GM12878 (cell line): Measurements from ENCODE around the gene SAMHD1. TPM values are rescaled to one million over a fixed set of nuclear protein-coding genes. Genes with fewer than 3 reads are reported as not detected.

Source experiments
- BACH1 ChIP-seq: fragments of 450-650 bp; IDR thresholded peaks from 2 replicates; pipeline ENCODE4 v1.6.1; 2017; ENCODE audit warnings: mild to moderate bottlenecking, borderline replicate concordance
- BMI1 ChIP-seq: fragments of 450-650 bp; IDR thresholded peaks from 2 replicates; pipeline ENCODE4 v1.6.1; 2016; ENCODE audit warnings: mild to moderate bottlenecking, moderate library complexity, borderline replicate concordance
- CEBPB ChIP-seq, 2 experiments: fragments of 150-350 bp in 1 of 2; IDR thresholded peaks; 2 replicates each; pipeline ENCODE4 v1.6.1; 2012 to 2014; ENCODE audit warnings: low read depth in 2 of 2, low read length in 2 of 2, borderline replicate concordance in 1 of 2, inconsistent platforms in 1 of 2
- CHD2 ChIP-seq: IDR thresholded peaks from 2 replicates; pipeline ENCODE4 v1.6.1; 2011; ENCODE audit warnings: low read depth, low read length, improper control_type of control experiment, borderline replicate concordance
- CTCF ChIP-seq, 3 experiments: IDR thresholded peaks in 2 of 3; conservative IDR thresholded peaks in 1 of 3; 2 replicates each; pipeline ENCODE4 v1.5.1; 2011; ENCODE audit warnings: low read depth in 3 of 3, low read length in 3 of 3, mild to moderate bottlenecking in 3 of 3, control low read depth in 2 of 3, moderate library complexity in 2 of 3, inconsistent platforms in 1 of 3, mixed read lengths in 1 of 3; ENCODE audit not compliant: control insufficient read depth in 2 of 3, insufficient read depth in 1 of 3; ENCODE audit errors: extremely low read depth in 1 of 3
- EED ChIP-seq: sonication (generic); IDR thresholded peaks from 2 replicates; pipeline ENCODE4 v1.6.1; 2016; ENCODE audit warnings: antibody characterized with exemption, low read depth
- ELK1 ChIP-seq: IDR thresholded peaks from 2 replicates; pipeline ENCODE4 v1.6.1; 2012; ENCODE audit warnings: low read depth, low read length, improper control_type of control experiment
- EZH2 ChIP-seq: IDR thresholded peaks from 2 replicates; pipeline ENCODE4 v1.6.1; 2012; ENCODE audit warnings: low read depth, mild to moderate bottlenecking, control low read depth, inconsistent platforms, low read length, borderline replicate concordance; ENCODE audit not compliant: control insufficient read depth
- FOXM1 ChIP-seq: IDR thresholded peaks from 2 replicates; pipeline ENCODE4 v1.6.1; 2012; ENCODE audit warnings: low read depth, mild to moderate bottlenecking, inconsistent platforms, low read length, moderate library complexity
- HCFC1 ChIP-seq: fragments of 150-350 bp; IDR thresholded peaks from 2 replicates; pipeline ENCODE4 v1.6.1; 2014; ENCODE audit warnings: low read length
- IRF4 ChIP-seq: IDR thresholded peaks from 2 replicates; pipeline ENCODE4 v1.6.1; 2011; ENCODE audit warnings: low read depth, low read length
- JUNB ChIP-seq: IDR thresholded peaks from 2 replicates; pipeline ENCODE4 v1.6.1; 2016; ENCODE audit warnings: antibody characterized with exemption, mild to moderate bottlenecking
- POLR2AphosphoS5 ChIP-seq: IDR thresholded peaks from 2 replicates; pipeline ENCODE4 v1.6.1; 2011; ENCODE audit warnings: mild to moderate bottlenecking, low read length, inconsistent platforms
- RB1 ChIP-seq: fragments of 450-650 bp; formaldehyde crosslinking; IDR thresholded peaks from 2 replicates; pipeline ENCODE4 v1.6.1; 2017; ENCODE audit warnings: mild to moderate bottlenecking, borderline replicate concordance
- RCOR1 ChIP-seq: conservative IDR thresholded peaks from 2 replicates; pipeline ENCODE4 v1.6.1; 2012; ENCODE audit warnings: low read depth, low read length, improper control_type of control experiment
- RELA ChIP-seq: fragments of 450-650 bp; IDR thresholded peaks from 2 replicates; pipeline ENCODE4 v1.8.0; 2014; ENCODE audit warnings: borderline replicate concordance; ENCODE audit not compliant: partially characterized antibody
- RUNX3 ChIP-seq: IDR thresholded peaks from 2 replicates; pipeline ENCODE4 v1.6.1; 2012; ENCODE audit warnings: low read length, inconsistent platforms
- SMAD1 ChIP-seq: fragments of 450-650 bp; IDR thresholded peaks from 2 replicates; pipeline ENCODE4 v1.6.1; 2018; ENCODE audit warnings: mild to moderate bottlenecking, low read depth; ENCODE audit not compliant: partially characterized antibody
- SPI1 ChIP-seq: IDR thresholded peaks from 2 replicates; pipeline ENCODE4 v1.6.1; 2011; ENCODE audit warnings: low read depth, mild to moderate bottlenecking, low read length, moderate library complexity, borderline replicate concordance; ENCODE audit not compliant: insufficient read depth
- WRNIP1 ChIP-seq: IDR thresholded peaks from 2 replicates; pipeline ENCODE4 v1.6.1; 2011; ENCODE audit warnings: low read depth, low read length, improper control_type of control experiment, borderline replicate concordance
- polyA plus RNA-seq, 11 experiments: library from polyadenylated mRNA; depleted of rRNA in 4 of 11; unstranded in 6 of 11; stranded (reverse) in 5 of 11; fragments of >200 nt; fragmentation: Nextera tagmentation in 4 of 11; fragmentation: Illumina TruSeq in 1 of 11; extraction: Ambion mirVana in 4 of 11; extraction: Trizol in 1 of 11; gene quantifications; 1 replicate in 1 of 11; 2 replicates in 10 of 11; pipeline versions ENCODE4 v1.2.1 to v1.2.3, GENCODE V29; 2011 to 2016; ENCODE audit warnings: inconsistent platforms in 2 of 11, missing spikeins in 2 of 11, low read depth in 1 of 11
- total RNA-seq, 4 experiments: library from RNA; depleted of rRNA in 3 of 4; stranded (reverse); fragments of >200 nt in 3 of 4; fragmentation: Illumina TruSeq in 1 of 4; extraction: Trizol in 1 of 4; gene quantifications; 2 replicates each; pipeline versions ENCODE4 v1.2.1 to v1.2.3, GENCODE V29; 2013 to 2021
- TF ChIP-seq, protein P1 (sequence below): fragments of 450-650 bp; formaldehyde crosslinking; IDR thresholded peaks from 2 replicates; pipeline ENCODE4 v1.4.0; 2022; ENCODE audit warnings: mild to moderate bottlenecking, moderate library complexity
- TF ChIP-seq, protein P2 (sequence below): fragments of 450-650 bp; IDR thresholded peaks from 2 replicates; pipeline ENCODE4 v1.6.1; 2017; ENCODE audit warnings: mild to moderate bottlenecking, low read depth, inconsistent platforms; ENCODE audit not compliant: poor library complexity, severe bottlenecking

SAMHD1 gene
- total and polyA plus RNA-seq, 10 of the 15 experiments (the other 5 are each of a cell fraction or from before 2014, with no cell fraction given) = 20.5 to 47.9 (median 38.8) TPM

- TF ChIP-seq, protein P1, sequence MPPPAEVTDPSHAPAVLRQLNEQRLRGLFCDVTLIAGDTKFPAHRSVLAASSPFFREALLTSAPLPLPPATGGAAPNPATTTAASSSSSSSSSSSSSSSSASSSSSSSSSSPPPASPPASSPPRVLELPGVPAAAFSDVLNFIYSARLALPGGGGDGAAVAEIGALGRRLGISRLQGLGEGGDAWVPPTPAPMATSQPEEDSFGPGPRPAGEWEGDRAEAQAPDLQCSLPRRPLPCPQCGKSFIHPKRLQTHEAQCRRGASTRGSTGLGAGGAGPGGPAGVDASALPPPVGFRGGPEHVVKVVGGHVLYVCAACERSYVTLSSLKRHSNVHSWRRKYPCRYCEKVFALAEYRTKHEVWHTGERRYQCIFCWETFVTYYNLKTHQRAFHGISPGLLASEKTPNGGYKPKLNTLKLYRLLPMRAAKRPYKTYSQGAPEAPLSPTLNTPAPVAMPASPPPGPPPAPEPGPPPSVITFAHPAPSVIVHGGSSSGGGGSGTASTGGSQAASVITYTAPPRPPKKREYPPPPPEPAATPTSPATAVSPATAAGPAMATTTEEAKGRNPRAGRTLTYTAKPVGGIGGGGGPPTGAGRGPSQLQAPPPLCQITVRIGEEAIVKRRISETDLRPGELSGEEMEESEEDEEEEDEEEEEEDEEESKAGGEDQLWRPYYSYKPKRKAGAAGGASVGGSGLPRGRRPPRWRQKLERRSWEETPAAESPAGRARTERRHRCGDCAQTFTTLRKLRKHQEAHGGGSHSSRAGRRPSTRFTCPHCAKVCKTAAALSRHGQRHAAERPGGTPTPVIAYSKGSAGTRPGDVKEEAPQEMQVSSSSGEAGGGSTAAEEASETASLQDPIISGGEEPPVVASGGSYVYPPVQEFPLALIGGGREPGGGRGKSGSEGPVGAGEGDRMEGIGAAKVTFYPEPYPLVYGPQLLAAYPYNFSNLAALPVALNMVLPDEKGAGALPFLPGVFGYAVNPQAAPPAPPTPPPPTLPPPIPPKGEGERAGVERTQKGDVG = no peak
- TF ChIP-seq BACH1 (no peak), RELA (no peak), BMI1 (no peak), CHD2 (no peak), POLR2AphosphoS5 (no peak), EZH2 (no peak), WRNIP1 (no peak), CEBPB (IDR thresholded peaks at IDR 0.05; ENCODE audit: borderline replicate concordance in 1 of 2, low read depth in 2 of 2, low read length in 2 of 2) (no peak), IRF4 (0 out of 2 replicates have a peak, but pooled peaks have one; percentile 10), CTCF (IDR thresholded peaks at IDR 0.05 in 2 of 3, conservative IDR thresholded peaks at IDR 0.05 in 1 of 3; ENCODE audit: control insufficient read depth in 2 of 3, extremely low read depth in 1 of 3, insufficient read depth in 1 of 3, low read depth in 3 of 3, low read length in 3 of 3) (no peak), EED (0 out of 2 replicates have a peak, but pooled peaks have one; percentile 45), JUNB (no peak), ELK1 (no peak), RB1 (no peak), HCFC1 (no peak), RUNX3 (peak; percentile 12; the same call in 1 of the 2 replicates), SPI1 (peak; percentile 54; the same call in 1 of the 2 replicates), RCOR1 (no peak), SMAD1 (no peak), FOXM1 (no peak)
- TF ChIP-seq, protein P2, sequence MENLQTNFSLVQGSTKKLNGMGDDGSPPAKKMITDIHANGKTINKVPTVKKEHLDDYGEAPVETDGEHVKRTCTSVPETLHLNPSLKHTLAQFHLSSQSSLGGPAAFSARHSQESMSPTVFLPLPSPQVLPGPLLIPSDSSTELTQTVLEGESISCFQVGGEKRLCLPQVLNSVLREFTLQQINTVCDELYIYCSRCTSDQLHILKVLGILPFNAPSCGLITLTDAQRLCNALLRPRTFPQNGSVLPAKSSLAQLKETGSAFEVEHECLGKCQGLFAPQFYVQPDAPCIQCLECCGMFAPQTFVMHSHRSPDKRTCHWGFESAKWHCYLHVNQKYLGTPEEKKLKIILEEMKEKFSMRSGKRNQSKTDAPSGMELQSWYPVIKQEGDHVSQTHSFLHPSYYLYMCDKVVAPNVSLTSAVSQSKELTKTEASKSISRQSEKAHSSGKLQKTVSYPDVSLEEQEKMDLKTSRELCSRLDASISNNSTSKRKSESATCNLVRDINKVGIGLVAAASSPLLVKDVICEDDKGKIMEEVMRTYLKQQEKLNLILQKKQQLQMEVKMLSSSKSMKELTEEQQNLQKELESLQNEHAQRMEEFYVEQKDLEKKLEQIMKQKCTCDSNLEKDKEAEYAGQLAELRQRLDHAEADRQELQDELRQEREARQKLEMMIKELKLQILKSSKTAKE = no peak
These were observed 100.7 kb downstream of the SAMHD1 start (continued) for GRCh38 chr20:36850759-36851158.
